Mesothelial cell of epicardium (in vitro differentiated cells): ENCODE measurements around the gene CRACR2B. TPM values are rescaled to one million over a fixed set of nuclear protein-coding genes. Genes with fewer than 3 reads are reported as not detected.

Experiments
- DNase-seq, 2 experiments: peaks; one replicate each; pipeline ENCODE4 v3.0.0; 2021; ENCODE audit warnings: low spot score in 2 of 2; ENCODE audit not compliant: unreplicated experiment in 2 of 2
- H3K27ac Mint-ChIP-seq: 2 replicates; pipeline ENCODE4 v1.8.0; 2021; ENCODE audit warnings: mixed read lengths
- H3K27me3 Mint-ChIP-seq: 2 replicates; pipeline ENCODE4 v1.8.0; 2021; ENCODE audit warnings: low read depth, mixed read lengths
- H3K36me3 Mint-ChIP-seq: 2 replicates; pipeline ENCODE4 v1.8.0; 2021; ENCODE audit warnings: mixed read lengths
- H3K4me1 Mint-ChIP-seq: 2 replicates; pipeline ENCODE4 v1.8.0; 2021; ENCODE audit warnings: mixed read lengths
- H3K4me3 Mint-ChIP-seq: 2 replicates; pipeline ENCODE4 v1.8.0; 2021; ENCODE audit warnings: mild to moderate bottlenecking, moderate library complexity, mixed read lengths
- H3K9me3 Mint-ChIP-seq: 2 replicates; pipeline ENCODE4 v1.8.0; 2021; ENCODE audit warnings: mixed read lengths
- total RNA-seq: library from RNA; stranded (reverse); gene quantifications from 3 replicates; pipeline ENCODE4 v1.2.1, GENCODE V29; 2021
- TF ChIP-seq, protein P1 (sequence below): fragments of 200-600 bp; sonication (generic); IDR thresholded peaks from one replicate; pipeline ENCODE4 v1.5.0; 2021; ENCODE audit warnings: antibody characterized with exemption; ENCODE audit not compliant: unreplicated experiment

Gene CRACR2B
- total RNA-seq, 1 donor from 2014 or later, result 9.9 TPM

DNA sequence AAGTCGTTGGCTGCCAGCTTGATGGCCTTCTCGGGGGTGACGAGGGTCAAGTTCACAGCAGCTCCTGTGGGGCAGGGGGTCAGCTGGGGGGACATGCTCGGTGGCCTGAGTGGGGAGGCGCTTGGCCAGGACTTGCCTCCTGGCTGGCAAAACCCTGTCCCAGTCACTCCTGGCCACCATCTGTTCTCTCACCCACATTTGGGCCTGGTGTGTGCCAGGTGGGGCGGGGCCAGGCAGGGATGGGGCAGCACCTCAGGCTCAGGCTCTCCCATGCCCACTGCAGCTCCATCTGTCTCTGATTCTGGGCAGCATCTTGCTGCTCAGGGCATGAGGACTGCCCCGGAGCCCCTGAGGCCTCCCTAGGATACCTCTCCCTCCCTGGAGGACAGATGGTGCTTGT is 34.2 kb upstream of the CRACR2B start:
- peaks cover 11% of the 10 kb centered on the region for H3K4me1 Mint-ChIP-seq
- TF ChIP-seq, protein P1, sequence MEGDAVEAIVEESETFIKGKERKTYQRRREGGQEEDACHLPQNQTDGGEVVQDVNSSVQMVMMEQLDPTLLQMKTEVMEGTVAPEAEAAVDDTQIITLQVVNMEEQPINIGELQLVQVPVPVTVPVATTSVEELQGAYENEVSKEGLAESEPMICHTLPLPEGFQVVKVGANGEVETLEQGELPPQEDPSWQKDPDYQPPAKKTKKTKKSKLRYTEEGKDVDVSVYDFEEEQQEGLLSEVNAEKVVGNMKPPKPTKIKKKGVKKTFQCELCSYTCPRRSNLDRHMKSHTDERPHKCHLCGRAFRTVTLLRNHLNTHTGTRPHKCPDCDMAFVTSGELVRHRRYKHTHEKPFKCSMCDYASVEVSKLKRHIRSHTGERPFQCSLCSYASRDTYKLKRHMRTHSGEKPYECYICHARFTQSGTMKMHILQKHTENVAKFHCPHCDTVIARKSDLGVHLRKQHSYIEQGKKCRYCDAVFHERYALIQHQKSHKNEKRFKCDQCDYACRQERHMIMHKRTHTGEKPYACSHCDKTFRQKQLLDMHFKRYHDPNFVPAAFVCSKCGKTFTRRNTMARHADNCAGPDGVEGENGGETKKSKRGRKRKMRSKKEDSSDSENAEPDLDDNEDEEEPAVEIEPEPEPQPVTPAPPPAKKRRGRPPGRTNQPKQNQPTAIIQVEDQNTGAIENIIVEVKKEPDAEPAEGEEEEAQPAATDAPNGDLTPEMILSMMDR, result no peak
- peaks cover 4% of the 10 kb centered on the region for H3K27me3 Mint-ChIP-seq
- DNase-seq, result no peak
- H3K27ac Mint-ChIP-seq, result no peak overlapping the region
- no peak overlapping the region for H3K4me3 Mint-ChIP-seq
- H3K36me3 Mint-ChIP-seq, result peaks cover 3% of the 10 kb centered on the region
- H3K9me3 Mint-ChIP-seq, result no peaks in the 10 kb centered on the region

DNA sequence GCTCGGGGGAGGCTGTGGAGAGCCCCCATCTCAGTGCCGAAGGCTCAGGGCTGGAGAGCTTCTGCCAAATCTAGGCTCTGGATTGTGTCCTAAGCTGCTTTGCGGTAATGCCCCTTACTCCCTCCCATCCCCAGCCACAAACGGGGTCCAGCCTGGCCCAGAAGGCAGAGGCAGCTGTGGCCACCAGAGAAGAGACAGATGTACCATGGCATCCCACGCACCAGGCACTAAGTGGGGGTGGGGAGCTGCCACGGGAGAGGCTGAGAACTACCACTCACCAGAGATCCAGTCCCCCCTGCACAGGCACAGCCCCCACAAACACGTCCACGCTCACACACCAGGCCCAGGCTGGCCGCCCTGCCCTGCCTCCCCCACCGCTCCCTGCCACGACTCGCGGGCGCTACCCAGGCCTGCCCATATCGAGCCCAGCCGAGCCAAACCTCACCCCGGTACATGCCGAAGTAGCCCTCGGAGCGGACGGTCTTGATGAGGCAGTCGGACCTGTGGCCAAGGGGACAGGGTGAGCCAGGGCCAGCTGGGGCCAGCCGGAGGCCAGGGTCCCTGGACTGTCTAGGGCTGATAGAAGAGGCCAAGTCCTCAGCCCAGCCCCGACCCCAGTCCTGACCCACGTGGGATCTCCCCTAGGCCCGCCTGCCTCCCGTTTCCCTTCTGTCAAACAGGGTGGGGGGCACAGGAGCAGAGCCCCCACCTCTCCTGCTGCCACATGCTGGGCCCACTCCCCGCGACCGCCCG is 33.5 kb upstream of the CRACR2B start:
- TF ChIP-seq, protein P1, result no peak
- Mint-ChIP-seq H3K27me3 (peaks cover 1% of the 10 kb centered on the region), H3K9me3 (no peaks in the 10 kb centered on the region), H3K4me3 (no peak overlapping the region), H3K27ac (no peak overlapping the region), H3K4me1 (peaks cover 11% of the 10 kb centered on the region), H3K36me3 (peaks cover 3% of the 10 kb centered on the region)
- no peak for DNase-seq

DNA sequence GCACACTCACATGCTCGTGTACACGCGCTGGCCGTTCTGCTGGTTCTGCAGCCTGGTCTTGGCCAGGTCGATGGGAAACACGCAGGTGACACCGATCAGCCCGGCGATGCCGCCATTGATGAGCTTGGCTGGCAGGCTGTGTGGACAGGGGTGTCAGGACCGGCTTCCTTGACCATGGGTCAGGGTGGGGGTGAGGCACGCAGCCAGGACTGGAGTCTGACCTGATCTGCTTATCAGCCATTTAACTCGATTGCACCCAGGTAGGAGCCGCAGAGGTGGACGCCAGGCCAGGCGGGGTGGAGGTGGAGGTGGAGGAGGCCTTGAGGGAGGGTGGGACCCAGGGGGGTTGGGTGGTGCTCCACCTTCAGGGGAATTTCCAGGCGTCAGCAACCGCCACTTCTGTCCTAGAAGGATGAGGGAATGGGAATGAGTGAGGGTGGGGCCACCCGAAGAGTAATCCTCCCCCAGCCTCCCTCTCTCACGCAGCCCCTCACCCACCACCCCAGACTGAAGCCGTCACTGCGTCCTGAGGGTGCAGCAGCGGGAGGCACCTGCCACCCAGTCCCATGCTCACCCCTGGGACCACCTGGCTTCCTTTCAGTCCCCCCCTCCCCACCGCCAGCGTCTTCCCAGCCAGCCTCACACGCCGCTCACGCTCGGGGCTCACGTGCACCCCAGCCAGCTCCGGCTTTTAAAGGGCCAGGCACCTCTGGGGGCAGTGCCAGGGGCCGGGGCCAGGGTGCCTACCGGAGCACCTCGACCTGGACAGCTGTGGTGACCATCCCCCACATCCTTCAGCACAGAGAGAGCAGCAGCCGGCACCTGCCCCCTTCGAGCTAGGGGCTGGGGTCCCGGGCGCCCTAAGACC is 32.7 kb upstream of the CRACR2B start:
- H3K36me3 Mint-ChIP-seq, result peaks cover 3% of the 10 kb centered on the region
- H3K4me1 Mint-ChIP-seq, result peaks cover 11% of the 10 kb centered on the region
- DNase-seq, result no peak
- no peak overlapping the region for H3K4me3 Mint-ChIP-seq
- no peak overlapping the region for H3K27ac Mint-ChIP-seq
- no peaks in the 10 kb centered on the region for H3K9me3 Mint-ChIP-seq
- TF ChIP-seq, protein P1, result no peak
- no peaks in the 10 kb centered on the region for H3K27me3 Mint-ChIP-seq

DNA sequence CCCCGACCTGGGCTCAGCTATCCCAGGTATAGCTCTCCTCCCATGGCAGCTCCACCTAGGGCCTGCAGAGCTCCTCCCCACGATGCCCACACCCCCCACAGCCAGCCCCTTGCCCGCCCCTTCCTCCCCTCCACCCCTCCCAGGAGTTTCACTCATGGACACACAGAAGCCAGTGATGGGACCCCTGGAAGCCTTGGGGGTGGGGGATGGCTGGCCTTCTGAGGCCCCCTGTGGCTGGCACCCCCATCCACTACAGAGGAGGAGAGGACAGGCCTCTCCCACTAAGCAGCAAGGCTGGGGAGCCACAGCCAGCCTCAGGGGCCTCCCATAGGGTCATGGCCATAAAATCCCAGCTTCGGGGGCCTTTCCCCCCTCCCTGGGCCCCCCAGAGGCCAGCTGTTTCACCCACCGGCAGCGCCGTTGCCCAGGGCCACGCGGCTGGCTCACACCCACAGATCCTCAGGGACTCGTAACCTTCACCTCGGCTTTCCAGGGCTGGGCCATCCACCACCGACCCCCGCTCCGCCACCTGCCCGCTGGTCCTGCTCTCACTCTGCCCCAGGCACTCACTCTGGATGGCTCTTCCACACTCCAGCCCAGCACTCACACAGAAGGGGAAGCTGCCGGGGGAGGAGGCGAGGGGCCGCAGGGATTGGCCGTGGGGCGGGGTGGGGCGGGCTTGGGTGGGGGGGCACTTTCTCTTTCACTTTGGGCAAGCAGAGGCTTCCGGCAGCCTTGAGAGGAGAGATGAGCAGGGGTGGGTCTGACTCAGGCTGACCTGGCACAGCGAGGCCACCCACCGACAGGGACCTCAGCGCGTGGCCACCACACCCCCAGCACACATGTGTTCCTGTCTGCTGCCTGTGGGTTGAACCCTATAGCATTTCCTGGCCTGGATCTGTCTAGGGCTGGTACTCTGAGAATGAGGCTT is 31.8 kb upstream of the CRACR2B start:
- Mint-ChIP-seq H3K27me3 (no peaks in the 10 kb centered on the region), H3K27ac (peak overlapping the region; percentile 94), H3K4me1 (peaks cover 11% of the 10 kb centered on the region), H3K4me3 (peak overlapping the region; percentile 83), H3K9me3 (no peaks in the 10 kb centered on the region), H3K36me3 (peaks cover 3% of the 10 kb centered on the region)
- no peak for DNase-seq
- TF ChIP-seq, protein P1, result no peak

DNA sequence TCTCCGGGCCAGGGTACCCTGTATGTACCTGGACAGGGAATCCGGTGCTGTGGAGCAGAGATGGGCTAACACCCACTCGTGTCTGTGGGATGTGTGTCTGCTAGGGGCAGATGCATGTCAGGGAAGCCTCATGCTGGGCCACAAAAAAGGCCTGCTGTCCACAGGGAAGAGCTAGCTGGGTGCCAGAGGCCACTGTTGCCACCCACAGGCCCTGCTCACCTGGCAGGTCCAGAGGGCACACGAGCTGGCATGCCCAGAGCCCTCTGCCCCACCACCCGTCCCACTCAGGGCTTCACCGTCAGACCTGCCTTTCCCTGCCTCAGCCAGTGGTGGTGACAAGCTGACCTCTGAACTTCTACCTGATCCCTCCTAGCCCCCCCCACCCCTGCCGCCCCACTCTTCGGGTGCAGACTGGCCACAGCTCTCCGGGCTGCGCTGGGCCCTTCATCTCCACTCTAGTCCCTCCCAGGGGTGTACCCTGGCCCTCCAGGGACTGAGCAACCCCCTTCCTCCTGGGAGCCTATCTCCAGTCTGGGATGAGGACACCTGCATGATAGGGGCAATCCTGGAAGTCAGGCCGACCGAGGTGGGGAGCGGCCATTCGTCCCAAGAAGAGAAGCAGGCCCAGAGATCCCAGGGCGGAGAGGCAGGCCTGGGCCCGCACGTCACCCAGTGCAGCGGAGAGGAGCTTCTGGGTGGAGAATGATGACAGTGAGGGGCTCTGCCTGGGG is 31.0 kb upstream of the CRACR2B start:
- no peaks in the 10 kb centered on the region for H3K27me3 Mint-ChIP-seq
- peak overlapping the region; percentile 83 for H3K4me3 Mint-ChIP-seq
- no peak for DNase-seq
- H3K9me3 Mint-ChIP-seq, result no peaks in the 10 kb centered on the region
- H3K4me1 Mint-ChIP-seq, result peaks cover 11% of the 10 kb centered on the region
- H3K27ac Mint-ChIP-seq, result peak overlapping the region; percentile 94
- TF ChIP-seq, protein P1, result no peak
- H3K36me3 Mint-ChIP-seq, result no peaks in the 10 kb centered on the region
